Forelimb muscle (tissue), 1 donor: ENCODE measurements around the gene SMG6. TPM values are rescaled to one million over a fixed set of nuclear protein-coding genes. Genes with fewer than 3 reads are reported as not detected.
"Not testable (repeated sequence)": the region's sequence is repeated elsewhere in the genome, so short reads cannot be mapped to it uniquely, and the experiment has no call there.

Experiments used
- DNase-seq: peaks from one replicate; pipeline ENCODE4 v3.0.0-alpha.2; 2013; ENCODE audit warnings: low read depth
- polyA plus RNA-seq: library from polyadenylated mRNA; unstranded; fragments of 120-200 nt; gene quantifications from one replicate; pipeline ENCODE4 v1.2.1, GENCODE V29; 2013; ENCODE audit not compliant: insufficient read length

Gene SMG6
- polyA plus RNA-seq, 1 donor, result 16.5 TPM

- no peak for DNase-seq
Measured at GRCh38 chr17:2029911-2030778, 273.4 kb downstream of the SMG6 start, which contains the start of gene DPH1. TSS of gene DPH1 (plus strand) at chr17:2030153. CDS start at chr17:2030170, 17 bp downstream.

- no peak for DNase-seq
Measured at GRCh38 chr17:2028737-2029136, 274.8 kb downstream of the SMG6 start.

- no peak for DNase-seq
Measured at GRCh38 chr17:2028234-2028614, 275.4 kb downstream of the SMG6 start.

- no peak for DNase-seq
Measured at GRCh38 chr17:2027528-2028233, 275.9 kb downstream of the SMG6 start.

- DNase-seq, result no peak
Measured at GRCh38 chr17:2025622-2026309, 277.8 kb downstream of the SMG6 start.

- DNase-seq, result no peak
Measured at GRCh38 chr17:2025220-2025621, 278.4 kb downstream of the SMG6 start, which contains the start of gene RTN4RL1. TSS of gene RTN4RL1 (minus strand) at chr17:2025334. CDS start at chr17:2024865, 469 bp downstream.

GRCh38 chr17:2024572-2025219 lies 278.9 kb downstream of the SMG6 start:
- no peak for DNase-seq

- no peak for DNase-seq
Measured at GRCh38 chr17:2023692-2024571, 279.7 kb downstream of the SMG6 start.

- no peak for DNase-seq
Measured at GRCh38 chr17:2023256-2023655, 280.3 kb downstream of the SMG6 start.

- DNase-seq, result no peak
Measured at GRCh38 chr17:2022647-2023240, 280.8 kb downstream of the SMG6 start.

GRCh38 chr17:2020721-2021120 lies 282.9 kb downstream of the SMG6 start:
- DNase-seq, result no peak

GRCh38 chr17:2019723-2020122 lies 283.9 kb downstream of the SMG6 start:
- no peak for DNase-seq

- no peak for DNase-seq
Measured at GRCh38 chr17:2018716-2019510, 284.7 kb downstream of the SMG6 start.

GRCh38 chr17:2017274-2017941 lies 286.2 kb downstream of the SMG6 start:
- no peak for DNase-seq

GRCh38 chr17:2016494-2016893 lies 287.1 kb downstream of the SMG6 start:
- DNase-seq, result no peak

GRCh38 chr17:2015314-2015713 lies 288.3 kb downstream of the SMG6 start:
- DNase-seq, result no peak

GRCh38 chr17:2013994-2014317 lies 289.6 kb downstream of the SMG6 start:
- no peak for DNase-seq

GRCh38 chr17:2013220-2013993 lies 290.2 kb downstream of the SMG6 start:
- not testable (repeated sequence) for DNase-seq
